Liver (tissue), 5 donors: ENCODE measurements around the gene ITPRID2. TPM values are rescaled to one million over a fixed set of nuclear protein-coding genes. Genes with fewer than 3 reads are reported as not detected.

ENCODE experiments used
- GABPA ChIP-seq, 2 donors: IDR thresholded peaks in 1 of 2; conservative IDR thresholded peaks in 1 of 2; 2 replicates each; pipeline ENCODE4 v1.6.1; 2016; ENCODE audit warnings: antibody characterized with exemption in 2 of 2, mild to moderate bottlenecking in 1 of 2, moderate library complexity in 1 of 2
- polyA plus RNA-seq, 2 donors: library from polyadenylated mRNA; stranded (reverse) in 1 of 2; unstranded in 1 of 2; fragments of 200-250 nt in 1 of 2; fragments of >200 nt in 1 of 2; fragmentation: Nextera tagmentation in 1 of 2; extraction: Ambion mirVana in 1 of 2; gene quantifications; one replicate each; pipeline versions ENCODE4 v1.2.1 to v1.2.3, GENCODE V29; 2013 to 2015
- total RNA-seq, 2 donors: library from RNA; depleted of rRNA; stranded (reverse); fragments of >200 nt; gene quantifications; one replicate each; pipeline ENCODE4 v1.2.3, GENCODE V29; 2014
- donor health status: healthy.
- donor health status: healthy.
- donor health status: healthy.

The ITPRID2 gene
- total and polyA plus RNA-seq, 4 donors = 31.2 to 145 (median 55.1) TPM

DNA sequence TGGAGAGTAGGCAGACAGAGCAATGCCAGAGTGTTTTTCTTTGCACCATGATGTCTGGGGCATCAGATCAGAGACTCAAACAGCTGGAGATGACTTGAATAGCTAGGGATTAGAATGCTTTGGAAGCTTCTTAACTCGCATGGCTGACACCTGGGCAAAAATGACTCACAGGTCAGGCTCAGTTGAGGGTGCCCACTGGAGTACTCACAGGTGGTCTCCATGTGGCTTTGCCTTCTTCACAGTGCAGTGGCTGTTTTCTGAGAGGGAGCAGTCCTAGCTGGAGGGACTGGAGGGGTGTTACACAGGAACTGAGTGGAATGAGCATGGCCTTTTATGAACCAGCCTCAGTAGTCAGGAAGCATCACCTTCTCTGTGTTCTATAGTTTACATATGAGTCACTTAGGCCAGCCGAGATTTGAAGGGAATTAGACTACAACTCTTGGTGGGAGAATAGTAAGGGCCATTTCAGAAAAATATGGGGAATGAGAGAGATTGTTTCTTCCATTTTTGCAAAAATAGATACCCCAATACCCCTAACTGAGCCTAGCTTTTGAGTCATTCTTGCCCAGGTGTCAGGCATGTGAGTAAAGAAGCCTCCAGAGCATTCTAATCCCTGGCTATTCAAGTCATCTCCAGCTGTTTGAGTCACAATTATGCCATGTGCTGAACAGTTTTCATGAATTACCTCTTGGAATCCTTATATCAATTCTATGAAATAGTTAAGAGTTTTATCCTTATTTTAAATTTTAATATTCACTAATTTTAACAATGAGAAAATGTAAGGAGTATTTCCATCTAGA is 87.0 kb downstream of the ITPRID2 start (continued):
- no peak for TF ChIP-seq GABPA (IDR thresholded peaks at IDR 0.05 in 1 of 2, conservative IDR thresholded peaks at IDR 0.05 in 1 of 2)

Other genes with a start within 250 kb of the ITPRID2 start
- under 1 TPM in 1 of 2 donors, not detected in 1; 0.79 TPM for gene CERKL, start 234.6 kb upstream of the ITPRID2 start, total RNA-seq
- gene CERKL, start 234.6 kb upstream of the ITPRID2 start, polyA plus RNA-seq = under 1 TPM in 1 of 2 donors, not detected in 1; 0.50 TPM
- not detected for gene NEUROD1, start 211.2 kb upstream of the ITPRID2 start, total RNA-seq
- gene NEUROD1, start 211.2 kb upstream of the ITPRID2 start, polyA plus RNA-seq = not detected
- 10 to 100 TPM in 1 of 2 donors, 1 to 10 TPM in 1; 5.4 to 16.9 TPM for gene PPP1R1C, start 94.1 kb downstream of the ITPRID2 start, total RNA-seq
- 10 to 100 TPM in 1 of 2 donors, 1 to 10 TPM in 1; 5.6 to 21.7 TPM for gene PPP1R1C, start 94.1 kb downstream of the ITPRID2 start, polyA plus RNA-seq